A549 (cell line): ENCODE data around the gene QKI. TPM values are rescaled to one million over a fixed set of nuclear protein-coding genes. Genes with fewer than 3 reads are reported as not detected.

Source experiments
- ATAC-seq, 2 experiments: fragments of 200-7000 bp in 1 of 2; fragments of >200 bp in 1 of 2; cut with Nextera tagmentation in 1 of 2; cut with Tn5 transposase in 1 of 2; 3 replicates each; pipeline versions ENCODE4 v1.8.0 to v1.9.1; 2018 to 2020; ENCODE audit warnings: mild to moderate bottlenecking in 1 of 2, moderate library complexity in 1 of 2
- CTCF ChIA-PET: fragments of 300-600 bp; sonication (Branson Sonifier 250); formaldehyde crosslinking; extraction: SDS; loops from one replicate; lab custom pipeline; 2021; ENCODE audit warnings: antibody characterized with exemption, inconsistent platforms; lab: Yijun Ruan, JAX
- POLR2A ChIA-PET: fragments of 350-600 bp; formaldehyde crosslinking; extraction: SDS; loops from one replicate; lab custom pipeline; 2021; ENCODE audit warnings: antibody characterized with exemption, inconsistent platforms; lab: Yijun Ruan, JAX
- DNase-seq, 2 experiments: peaks; one replicate each; pipeline versions ENCODE4 v3.0.0 to v3.0.0-alpha.2; 2011 to 2016; ENCODE audit warnings: low read depth in 1 of 2, low spot score in 1 of 2
- FAIRE-seq: peaks from 2 replicates; lab custom pipeline; 2011; peaks lifted over from hg19 to GRCh38; lab: Jason Lieb, UNC
- H3K27ac ChIP-seq, 2 experiments: fragments of >200 bp; sonication (Bioruptor Twin); formaldehyde crosslinking; 3 replicates each; pipeline ENCODE4 v1.5.1; 2016 to 2017
- H3K4me1 ChIP-seq: fragments of >200 bp; sonication (Bioruptor Twin); formaldehyde crosslinking; 3 replicates; pipeline ENCODE4 v1.6.1; 2016
- H3K4me2 ChIP-seq: fragments of >200 bp; sonication (Bioruptor Twin); formaldehyde crosslinking; 3 replicates; pipeline ENCODE4 v1.6.1; 2016
- H3K4me3 ChIP-seq: fragments of >200 bp; sonication (Bioruptor Twin); formaldehyde crosslinking; 3 replicates; pipeline ENCODE4 v1.5.1; 2016
- H3K9me3 ChIP-seq: fragments of >200 bp; sonication (Bioruptor Twin); formaldehyde crosslinking; 3 replicates; pipeline ENCODE4 v1.6.1; 2016
- BHLHE40 ChIP-seq: IDR thresholded peaks from 2 replicates; pipeline ENCODE4 v1.6.1; 2012; ENCODE audit warnings: low read depth, low read length, inconsistent platforms
- CHD2 ChIP-seq: fragments of 150-350 bp; IDR thresholded peaks from 2 replicates; pipeline ENCODE4 v1.6.1; 2014; ENCODE audit warnings: low read length; ENCODE audit not compliant: partially characterized antibody
- ESRRA ChIP-seq: fragments of 150-350 bp; IDR thresholded peaks from 2 replicates; pipeline ENCODE4 v1.6.1; 2014; ENCODE audit warnings: mild to moderate bottlenecking, low read length, borderline replicate concordance
- FOSB ChIP-seq: fragments of 250-450 bp; sonication (Bioruptor Pico); IDR thresholded peaks from 2 replicates; pipeline ENCODE4 v1.5.0; 2020; ENCODE audit warnings: mild to moderate bottlenecking, moderate library complexity
- GATA3 ChIP-seq: IDR thresholded peaks from 2 replicates; pipeline ENCODE4 v1.6.1; 2012; ENCODE audit warnings: borderline replicate concordance
- HOXB5 ChIP-seq: fragments of 250-450 bp; sonication (Bioruptor Pico); IDR thresholded peaks from 2 replicates; pipeline ENCODE4 v1.5.0; 2020; ENCODE audit warnings: mild to moderate bottlenecking, moderate library complexity
- JUNB ChIP-seq: fragments of >200 bp; sonication (Bioruptor Twin); formaldehyde crosslinking; IDR thresholded peaks from 2 replicates; pipeline ENCODE4 v1.6.1; 2016
- MAFK ChIP-seq: fragments of 450-650 bp; IDR thresholded peaks from 2 replicates; pipeline ENCODE4 v1.6.1; 2014; ENCODE audit not compliant: partially characterized antibody
- MAX ChIP-seq: IDR thresholded peaks from 2 replicates; pipeline ENCODE4 v1.6.1; 2012
- NFE2L2 ChIP-seq: fragments of 150-350 bp; conservative IDR thresholded peaks from 2 replicates; pipeline ENCODE4 v1.6.1; 2014; ENCODE audit warnings: low read length
- RAD21 ChIP-seq, 2 experiments: fragments of >200 bp in 1 of 2; sonication (Bioruptor Twin) in 1 of 2; formaldehyde crosslinking in 1 of 2; IDR thresholded peaks in 1 of 2; conservative IDR thresholded peaks in 1 of 2; 2 replicates in 1 of 2; 3 replicates in 1 of 2; pipeline ENCODE4 v1.6.1; 2012 to 2018; ENCODE audit warnings: inconsistent platforms in 1 of 2
- REST ChIP-seq: fragments of 200-600 bp; sonication (generic); IDR thresholded peaks from 2 replicates; pipeline ENCODE4 v1.6.1; 2016; ENCODE audit warnings: antibody characterized with exemption, mild to moderate bottlenecking, moderate library complexity
- SMC3 ChIP-seq: fragments of >200 bp; sonication (Bioruptor Twin); formaldehyde crosslinking; IDR thresholded peaks from 3 replicates; pipeline ENCODE4 v1.6.1; 2018; ENCODE audit warnings: inconsistent platforms
- TFCP2L1 ChIP-seq: fragments of 250-450 bp; sonication (Bioruptor Pico); IDR thresholded peaks from 2 replicates; pipeline ENCODE4 v1.5.0; 2021; ENCODE audit warnings: mild to moderate bottlenecking
- USF2 ChIP-seq: fragments of 450-650 bp; IDR thresholded peaks from 2 replicates; pipeline ENCODE4 v1.6.1; 2014; ENCODE audit warnings: antibody characterized with exemption
- ZNF302 ChIP-seq: fragments of 250-450 bp; sonication (Bioruptor Pico); IDR thresholded peaks from 2 replicates; pipeline ENCODE4 v1.9.0; 2021; ENCODE audit warnings: inconsistent platforms, mild to moderate bottlenecking, moderate library complexity
- ZSCAN20 ChIP-seq: fragments of 250-450 bp; sonication (Bioruptor Pico); IDR thresholded peaks from 2 replicates; pipeline ENCODE4 v1.8.0; 2022; ENCODE audit warnings: mild to moderate bottlenecking, moderate library complexity
- WGBS: methylation state at CpG from one replicate; pipeline ENCODE4 v1.1.6; 2017; ENCODE audit errors: missing lambda C conversion rate; 5-methylcytosine and 5-hydroxymethylcytosine counted together
- polyA plus RNA-seq, 4 experiments: library from polyadenylated mRNA; depleted of rRNA in 3 of 4; stranded (reverse); fragments of >200 nt; fragmentation: RNase III in 1 of 4; extraction: RNeasy Plus Mini Kit Qiagen cat#74134 plus additional on column Dnase treatment in 1 of 4; gene quantifications; 2 replicates in 3 of 4; 3 replicates in 1 of 4; pipeline ENCODE4 v1.2.3, GENCODE V29; 2011 to 2017
- TF ChIP-seq, protein P1 (sequence below): fragments of >200 bp; sonication (Bioruptor Twin); formaldehyde crosslinking; IDR thresholded peaks from 3 replicates; pipeline ENCODE4 v1.5.1; 2016
- TF ChIP-seq, protein P2 (sequence below): fragments of 250-450 bp; sonication (Bioruptor Pico); IDR thresholded peaks from 2 replicates; pipeline ENCODE4 v1.5.0; 2020; ENCODE audit warnings: low read depth, mild to moderate bottlenecking, moderate library complexity
- TF ChIP-seq, protein P3 (sequence below): IDR thresholded peaks from 2 replicates; pipeline ENCODE4 v1.6.1; 2012

QKI gene
- polyA plus RNA-seq, 2 of the 4 experiments (the other 2 are of a cell fraction), result 71.9 to 98.2 TPM

GRCh38 chr6:163415620-163416556 is 1.4 kb downstream of the QKI start:
- CTCF ChIA-PET, result interaction anchor here (0.6 to 1.2 kb wide), 6 partner anchors 9 to 737 kb away, joined by 3 to 7 read pairs (median 3); no protein-coding TSS in a partner anchor
- Histone ChIP-seq H3K9me3 (no peaks in the 10 kb centered on the region), H3K4me1 (peaks cover 40% of the 10 kb centered on the region), H3K4me2 (peak overlapping the region; percentile 92), H3K27ac (peak overlapping the region; percentile 96 to 100), H3K4me3 (peak overlapping the region; percentile 91)
- POLR2A ChIA-PET, result no interaction called here
- no peak for FAIRE-seq
- WGBS, result 2% methylated on average over 31 of the region's 63 CpGs
- TF ChIP-seq FOSB (CRISPR knock-in tag) (no peak), REST (0 out of 2 replicates have a peak, but pooled peaks have one; percentile 12)
- ATAC-seq, result peak in 1 of 2 experiments; percentile 11; a peak in 1 of 6 replicates
- peak; percentile 44 to 46 for DNase-seq

DNA sequence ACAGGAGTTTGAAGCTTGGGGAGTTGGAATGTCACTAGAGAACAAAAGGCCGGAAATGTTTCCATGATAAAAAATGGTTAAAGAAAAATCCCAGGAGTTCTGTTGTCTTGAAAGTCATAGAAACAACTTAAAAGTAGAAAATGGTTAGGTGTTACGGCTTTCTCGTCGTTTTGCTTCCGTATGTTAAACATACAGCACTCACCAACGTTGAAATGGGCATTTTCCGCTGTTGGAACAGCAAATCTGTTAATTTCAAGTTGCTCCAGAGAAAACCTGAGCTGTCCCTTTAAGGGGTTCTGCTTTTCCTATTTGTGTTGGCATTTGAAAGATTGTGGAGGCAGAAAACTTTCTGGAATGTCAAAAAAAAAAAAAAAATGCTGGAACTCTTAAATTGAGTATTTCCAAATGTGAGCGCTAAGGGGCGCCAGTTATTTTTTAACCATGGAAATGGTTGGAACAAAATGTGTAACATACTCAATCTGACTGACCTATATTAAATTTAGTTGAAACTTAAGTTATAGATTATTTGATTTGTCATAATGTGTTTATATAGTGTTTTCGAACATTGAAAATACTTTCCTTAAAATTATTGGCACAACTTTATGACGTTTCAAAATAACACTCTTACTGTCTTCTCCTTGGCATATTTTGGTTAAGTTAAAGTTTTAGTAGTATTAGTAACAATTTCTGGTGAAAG is 2.2 kb downstream of the QKI start:
- no peak for FAIRE-seq
- peak; percentile 26 to 75 for DNase-seq
- H3K4me1 ChIP-seq, result peaks cover 41% of the 10 kb centered on the region
- ChIA-PET POLR2A (no interaction called here), CTCF (interaction anchor here (0.7 to 1.2 kb wide), 6 partner anchors 9 to 130 kb away, joined by 3 to 7 read pairs (median 3); no protein-coding TSS in a partner anchor)
- H3K9me3 ChIP-seq, result no peaks in the 10 kb centered on the region
- peak overlapping the region; percentile 96 to 100 for H3K27ac ChIP-seq
- peak in 1 of 2 experiments; percentile 36; a peak in 3 of 6 replicates for ATAC-seq
- WGBS, result under 1% methylated on average over 11 of the region's 11 CpGs
- H3K4me3 ChIP-seq, result peak overlapping the region; percentile 91
- peak overlapping the region; percentile 92 for H3K4me2 ChIP-seq
- TF ChIP-seq, protein P1, sequence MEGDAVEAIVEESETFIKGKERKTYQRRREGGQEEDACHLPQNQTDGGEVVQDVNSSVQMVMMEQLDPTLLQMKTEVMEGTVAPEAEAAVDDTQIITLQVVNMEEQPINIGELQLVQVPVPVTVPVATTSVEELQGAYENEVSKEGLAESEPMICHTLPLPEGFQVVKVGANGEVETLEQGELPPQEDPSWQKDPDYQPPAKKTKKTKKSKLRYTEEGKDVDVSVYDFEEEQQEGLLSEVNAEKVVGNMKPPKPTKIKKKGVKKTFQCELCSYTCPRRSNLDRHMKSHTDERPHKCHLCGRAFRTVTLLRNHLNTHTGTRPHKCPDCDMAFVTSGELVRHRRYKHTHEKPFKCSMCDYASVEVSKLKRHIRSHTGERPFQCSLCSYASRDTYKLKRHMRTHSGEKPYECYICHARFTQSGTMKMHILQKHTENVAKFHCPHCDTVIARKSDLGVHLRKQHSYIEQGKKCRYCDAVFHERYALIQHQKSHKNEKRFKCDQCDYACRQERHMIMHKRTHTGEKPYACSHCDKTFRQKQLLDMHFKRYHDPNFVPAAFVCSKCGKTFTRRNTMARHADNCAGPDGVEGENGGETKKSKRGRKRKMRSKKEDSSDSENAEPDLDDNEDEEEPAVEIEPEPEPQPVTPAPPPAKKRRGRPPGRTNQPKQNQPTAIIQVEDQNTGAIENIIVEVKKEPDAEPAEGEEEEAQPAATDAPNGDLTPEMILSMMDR, result peak; percentile 54
- TF ChIP-seq RAD21 (conservative IDR thresholded peaks at IDR 0.05 in 1 of 2, IDR thresholded peaks at IDR 0.05 in 1 of 2) (peak; percentile 55 to 65), CHD2 (no peak), ZSCAN20 (no peak), SMC3 (peak; percentile 52), MAX (0 out of 2 replicates have a peak, but pooled peaks have one; percentile 40)
- TF ChIP-seq, protein P2, sequence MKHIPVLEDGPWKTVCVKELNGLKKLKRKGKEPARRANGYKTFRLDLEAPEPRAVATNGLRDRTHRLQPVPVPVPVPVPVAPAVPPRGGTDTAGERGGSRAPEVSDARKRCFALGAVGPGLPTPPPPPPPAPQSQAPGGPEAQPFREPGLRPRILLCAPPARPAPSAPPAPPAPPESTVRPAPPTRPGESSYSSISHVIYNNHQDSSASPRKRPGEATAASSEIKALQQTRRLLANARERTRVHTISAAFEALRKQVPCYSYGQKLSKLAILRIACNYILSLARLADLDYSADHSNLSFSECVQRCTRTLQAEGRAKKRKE (CRISPR knock-in tag), result no peak

GRCh38 chr6:163417595-163417994 is 3.1 kb downstream of the QKI start:
- H3K4me1 ChIP-seq, result peaks cover 40% of the 10 kb centered on the region
- FAIRE-seq (no peak), DNase-seq (no peak), ATAC-seq (no peak)
- H3K9me3 ChIP-seq, result no peaks in the 10 kb centered on the region
- peak overlapping the region; percentile 37 to 41; a peak in 2 of 6 replicates for H3K27ac ChIP-seq
- 10% methylated on average over 4 of the region's 4 CpGs for WGBS
- CTCF ChIA-PET, result interaction anchor here (1.1 to 1.2 kb wide), 2 partner anchors 31 to 40 kb away, joined by 3 read pairs; no protein-coding TSS in a partner anchor
- H3K4me3 ChIP-seq, result peak overlapping the region; percentile 91; the same call in 2 of the 3 replicates
- H3K4me2 ChIP-seq, result peak overlapping the region; percentile 92
- POLR2A ChIA-PET, result no interaction called here
- TF ChIP-seq ESRRA, result no peak
- TF ChIP-seq MAFK, result no peak
- no peak for TF ChIP-seq HOXB5 (CRISPR knock-in tag)
- no peak for TF ChIP-seq NFE2L2
- TF ChIP-seq BHLHE40, result no peak
- no peak for TF ChIP-seq MAX
- TF ChIP-seq, protein P3, sequence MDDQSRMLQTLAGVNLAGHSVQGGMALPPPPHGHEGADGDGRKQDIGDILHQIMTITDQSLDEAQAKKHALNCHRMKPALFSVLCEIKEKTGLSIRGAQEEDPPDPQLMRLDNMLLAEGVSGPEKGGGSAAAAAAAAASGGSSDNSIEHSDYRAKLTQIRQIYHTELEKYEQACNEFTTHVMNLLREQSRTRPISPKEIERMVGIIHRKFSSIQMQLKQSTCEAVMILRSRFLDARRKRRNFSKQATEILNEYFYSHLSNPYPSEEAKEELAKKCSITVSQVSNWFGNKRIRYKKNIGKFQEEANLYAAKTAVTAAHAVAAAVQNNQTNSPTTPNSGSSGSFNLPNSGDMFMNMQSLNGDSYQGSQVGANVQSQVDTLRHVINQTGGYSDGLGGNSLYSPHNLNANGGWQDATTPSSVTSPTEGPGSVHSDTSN, result no peak
- no peak for TF ChIP-seq USF2
- no peak for TF ChIP-seq TFCP2L1 (CRISPR knock-in tag)
- TF ChIP-seq ZNF302, result no peak
- no peak for TF ChIP-seq GATA3
- no peak for TF ChIP-seq JUNB
